Smooth muscle cell (in vitro differentiated cells): ENCODE measurements around the gene LMNTD2. TPM values are rescaled to one million over a fixed set of nuclear protein-coding genes. Genes with fewer than 3 reads are reported as not detected.

Experiments used
- DNase-seq: peaks from one replicate; lab custom pipeline; 2025; ENCODE audit not compliant: unreplicated experiment; lab: John Stamatoyannopoulos, UW
- H2AFZ ChIP-seq: fragments of 200-600 bp; sonication (generic); 2 replicates; pipeline ENCODE4 v1.6.0; 2016; ENCODE audit warnings: antibody characterized with exemption, low read depth, mild to moderate bottlenecking
- H3F3A ChIP-seq: fragments of 200-600 bp; sonication (generic); 2 replicates; pipeline ENCODE4 v1.6.0; 2017; ENCODE audit warnings: antibody characterized with exemption, low read depth
- H3K27ac ChIP-seq: fragments of 200-600 bp; sonication (generic); 2 replicates; pipeline ENCODE4 v1.5.1; 2016; ENCODE audit warnings: low read depth, mild to moderate bottlenecking
- H3K27me3 ChIP-seq: fragments of 200-600 bp; sonication (generic); 2 replicates; pipeline ENCODE4 v1.6.1; 2016; ENCODE audit warnings: low read depth, mild to moderate bottlenecking
- H3K36me3 ChIP-seq: fragments of 200-600 bp; sonication (generic); 2 replicates; pipeline ENCODE4 v1.5.1; 2016; ENCODE audit warnings: low read depth
- H3K4me1 ChIP-seq: fragments of 200-600 bp; sonication (generic); 2 replicates; pipeline ENCODE4 v1.5.1; 2016; ENCODE audit warnings: low read depth
- H3K4me2 ChIP-seq: fragments of 200-600 bp; sonication (generic); 2 replicates; pipeline ENCODE4 v1.6.0; 2016; ENCODE audit warnings: mild to moderate bottlenecking
- H3K4me3 ChIP-seq: fragments of 200-600 bp; sonication (generic); 2 replicates; pipeline ENCODE4 v1.5.1; 2016; ENCODE audit warnings: mild to moderate bottlenecking
- H3K79me2 ChIP-seq: fragments of 200-600 bp; sonication (generic); 2 replicates; pipeline ENCODE4 v1.6.0; 2016; ENCODE audit warnings: low read depth, mild to moderate bottlenecking
- H3K9ac ChIP-seq: fragments of 200-600 bp; sonication (generic); 2 replicates; pipeline ENCODE4 v1.6.0; 2016; ENCODE audit warnings: low read depth
- H3K9me3 ChIP-seq: fragments of 200-600 bp; sonication (generic); replicated peaks from 2 replicates; pipeline ENCODE4 v1.5.1; 2016; ENCODE audit warnings: low read depth
- H4K20me1 ChIP-seq: fragments of 200-600 bp; sonication (generic); 2 replicates; pipeline ENCODE4 v1.6.0; 2016; ENCODE audit warnings: low read depth
- WGBS: methylation state at CpG from one replicate; pipeline ENCODE4 v1.1.7; 2016; ENCODE audit warnings: low lambda C conversion rate; 5-methylcytosine and 5-hydroxymethylcytosine counted together
- polyA plus RNA-seq: library from polyadenylated mRNA; unstranded; fragments of >200 nt; fragmentation: Nextera tagmentation; extraction: Ambion mirVana; gene quantifications from 2 replicates; pipeline ENCODE4 v1.2.1, GENCODE V29; 2016
- total RNA-seq: library from RNA; depleted of rRNA; stranded (reverse); fragments of >200 nt; gene quantifications from 2 replicates; pipeline ENCODE4 v1.2.3, GENCODE V29; 2014
- TF ChIP-seq, protein P1 (sequence below): fragments of 200-600 bp; sonication (generic); IDR thresholded peaks from 2 replicates; pipeline ENCODE4 v1.5.1; 2017; ENCODE audit warnings: borderline replicate concordance, mild to moderate bottlenecking, antibody characterized with exemption; ENCODE audit not compliant: insufficient read depth, poor library complexity, severe bottlenecking

LMNTD2 gene
- total and polyA plus RNA-seq, 2 experiments from 2014 or later, result 3.6 TPM; not detected in 1

DNA sequence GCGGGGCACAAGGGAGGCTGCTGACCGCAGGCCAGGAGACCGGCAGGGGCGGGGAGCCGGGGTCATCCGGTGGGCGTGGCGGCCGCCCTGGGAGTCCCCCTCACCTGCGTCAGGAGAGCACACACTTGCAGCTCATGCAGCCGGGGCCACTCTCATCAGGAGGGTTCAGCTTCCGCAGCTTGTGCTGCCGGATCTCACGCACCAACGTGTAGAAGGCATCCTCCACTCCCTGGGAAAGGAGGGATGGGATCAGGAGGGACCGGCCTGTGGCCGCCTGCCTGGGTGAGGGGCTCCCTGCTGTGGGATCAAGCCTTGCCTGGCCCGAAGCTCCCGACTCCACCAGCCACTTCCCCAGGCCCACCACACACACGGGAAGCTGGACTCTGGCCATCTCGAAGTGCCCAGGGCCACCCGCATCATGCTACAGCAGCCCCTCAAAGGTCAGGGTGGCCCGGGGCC lies 28.0 kb downstream of the LMNTD2 start:
- TF ChIP-seq, protein P1, sequence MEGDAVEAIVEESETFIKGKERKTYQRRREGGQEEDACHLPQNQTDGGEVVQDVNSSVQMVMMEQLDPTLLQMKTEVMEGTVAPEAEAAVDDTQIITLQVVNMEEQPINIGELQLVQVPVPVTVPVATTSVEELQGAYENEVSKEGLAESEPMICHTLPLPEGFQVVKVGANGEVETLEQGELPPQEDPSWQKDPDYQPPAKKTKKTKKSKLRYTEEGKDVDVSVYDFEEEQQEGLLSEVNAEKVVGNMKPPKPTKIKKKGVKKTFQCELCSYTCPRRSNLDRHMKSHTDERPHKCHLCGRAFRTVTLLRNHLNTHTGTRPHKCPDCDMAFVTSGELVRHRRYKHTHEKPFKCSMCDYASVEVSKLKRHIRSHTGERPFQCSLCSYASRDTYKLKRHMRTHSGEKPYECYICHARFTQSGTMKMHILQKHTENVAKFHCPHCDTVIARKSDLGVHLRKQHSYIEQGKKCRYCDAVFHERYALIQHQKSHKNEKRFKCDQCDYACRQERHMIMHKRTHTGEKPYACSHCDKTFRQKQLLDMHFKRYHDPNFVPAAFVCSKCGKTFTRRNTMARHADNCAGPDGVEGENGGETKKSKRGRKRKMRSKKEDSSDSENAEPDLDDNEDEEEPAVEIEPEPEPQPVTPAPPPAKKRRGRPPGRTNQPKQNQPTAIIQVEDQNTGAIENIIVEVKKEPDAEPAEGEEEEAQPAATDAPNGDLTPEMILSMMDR, result no peak
- WGBS, result 94% methylated on average over 21 of the region's 23 CpGs
- peaks cover 2% of the 10 kb centered on the region for H3K4me1 ChIP-seq
- H3K4me3 ChIP-seq, result no peak overlapping the region
- H4K20me1 ChIP-seq, result peaks cover 35% of the 10 kb centered on the region
- H3K36me3 ChIP-seq, result no peaks in the 10 kb centered on the region
- no peak overlapping the region for H3K27ac ChIP-seq
- H3K27me3 ChIP-seq, result no peaks in the 10 kb centered on the region
- no peaks in the 10 kb centered on the region for H3F3A ChIP-seq
- H3K79me2 ChIP-seq, result peaks cover 16% of the 10 kb centered on the region
- no peak for DNase-seq
- no peaks in the 10 kb centered on the region for H3K9me3 ChIP-seq
- H3K4me2 ChIP-seq, result no peak overlapping the region
- no peak overlapping the region for H2AFZ ChIP-seq
- H3K9ac ChIP-seq, result no peak overlapping the region

GRCh38 chr11:531919-532526 lies 28.5 kb downstream of the LMNTD2 start:
- 99% methylated on average over 18 of the region's 18 CpGs for WGBS

DNA sequence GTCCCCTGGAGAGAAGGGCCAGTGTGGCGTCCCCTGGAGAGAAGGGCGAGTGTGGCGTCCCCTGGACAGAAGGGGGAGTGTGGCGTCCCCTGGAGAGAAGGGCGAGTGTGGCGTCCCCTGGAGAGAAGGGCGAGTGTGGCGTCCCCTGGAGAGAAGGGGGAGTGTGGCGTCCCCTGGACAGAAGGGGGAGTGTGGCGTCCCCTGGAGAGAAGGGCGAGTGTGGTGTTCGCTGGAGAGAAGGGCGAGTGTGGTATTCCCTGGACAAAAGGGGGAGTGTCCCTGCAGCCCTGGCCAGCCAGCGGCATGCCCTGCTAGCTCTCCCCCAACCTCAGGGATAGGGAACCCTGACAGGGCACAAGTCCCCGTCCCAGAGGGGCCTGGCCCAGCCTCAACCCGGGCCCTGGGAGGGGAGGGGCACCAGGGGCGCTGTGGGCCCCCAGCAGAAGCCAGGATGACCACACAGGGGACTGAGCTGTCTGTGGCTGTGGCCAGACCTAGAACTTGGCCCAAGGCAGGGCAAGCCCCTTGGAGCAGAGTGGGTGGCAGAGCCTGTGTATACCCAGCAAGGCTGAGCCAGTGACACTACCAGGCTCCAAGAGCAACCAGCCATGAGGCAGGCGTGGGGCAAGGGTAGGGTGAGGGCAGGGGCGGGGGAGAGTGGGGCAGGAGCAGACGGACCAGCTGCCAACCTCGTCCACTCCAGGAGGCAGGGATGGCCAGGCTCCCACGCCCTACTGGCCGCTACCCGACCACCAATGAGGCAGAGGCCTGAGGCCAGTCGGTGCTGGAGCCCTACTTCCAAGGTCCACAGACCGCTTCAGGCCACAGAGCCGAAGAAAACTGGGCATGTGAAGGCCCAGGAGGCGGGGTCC lies 29.3 kb downstream of the LMNTD2 start:
- no peaks in the 10 kb centered on the region for H3K36me3 ChIP-seq
- peaks cover 16% of the 10 kb centered on the region for H3K79me2 ChIP-seq
- H3K27ac ChIP-seq, result no peak overlapping the region
- TF ChIP-seq, protein P1, result no peak
- no peaks in the 10 kb centered on the region for H3K9me3 ChIP-seq
- H3K4me1 ChIP-seq, result no peaks in the 10 kb centered on the region
- no peak overlapping the region for H3K9ac ChIP-seq
- 96% methylated on average over 20 of the region's 28 CpGs for WGBS
- H3K4me3 ChIP-seq, result no peak overlapping the region
- H4K20me1 ChIP-seq, result peaks cover 35% of the 10 kb centered on the region
- no peak overlapping the region for H3K4me2 ChIP-seq
- H3K27me3 ChIP-seq, result no peaks in the 10 kb centered on the region
- H2AFZ ChIP-seq, result no peak overlapping the region
- no peaks in the 10 kb centered on the region for H3F3A ChIP-seq
- no peak for DNase-seq

More at GRCh38 chr11:531919-532526, 28.5 kb downstream of the LMNTD2 start:
- Histone ChIP-seq H3K9me3 (no peaks in the 10 kb centered on the region), H3F3A (no peaks in the 10 kb centered on the region), H3K4me2 (no peak overlapping the region), H3K4me3 (no peak overlapping the region), H2AFZ (no peak overlapping the region), H3K9ac (no peak overlapping the region), H3K27ac (no peak overlapping the region), H4K20me1 (peaks cover 35% of the 10 kb centered on the region), H3K79me2 (peaks cover 16% of the 10 kb centered on the region), H3K27me3 (no peaks in the 10 kb centered on the region), H3K36me3 (no peaks in the 10 kb centered on the region), H3K4me1 (no peaks in the 10 kb centered on the region)
- DNase-seq, result no peak
- TF ChIP-seq, protein P1, result no peak
